Measurements from ENCODE around the gene RAB27A.

Gene RAB27A

GRCh38 chr15:55256281-55257011, 33.2 kb downstream of the RAB27A start (continued):
- TF ChIP-seq PRDM2 (tag by site-specific recombination; IDR thresholded peaks at IDR 0.05; ENCODE audit: borderline replicate concordance) (no peak), PRDM6 (tag by site-specific recombination; IDR thresholded peaks at IDR 0.05) (no peak), ZBTB20 (tag by site-specific recombination; IDR thresholded peaks at IDR 0.05) (no peak)

GRCh38 chr15:55255714-55256113, 33.9 kb downstream of the RAB27A start:
- no peak for TF ChIP-seq ZNF416 (tag by site-specific recombination; IDR thresholded peaks at IDR 0.05)
- TF ChIP-seq ZNF292 (tag by site-specific recombination; IDR thresholded peaks at IDR 0.05; ENCODE audit: borderline replicate concordance, low read depth) = no peak
- TF ChIP-seq ZNF404 (tag by site-specific recombination; IDR thresholded peaks at IDR 0.05) = no peak
- TF ChIP-seq INSM2 (tag by site-specific recombination; IDR thresholded peaks at IDR 0.05) = no peak
- TF ChIP-seq ZNF184 (tag by site-specific recombination; IDR thresholded peaks at IDR 0.05) = no peak
- no peak for TF ChIP-seq ZNF785 (tag by site-specific recombination; IDR thresholded peaks at IDR 0.05)
- no peak for TF ChIP-seq ZNF791 (tag by site-specific recombination; IDR thresholded peaks at IDR 0.05)
- no peak for TF ChIP-seq YY2 (tag by site-specific recombination; IDR thresholded peaks at IDR 0.05)
- TF ChIP-seq ZNF146 (tag by site-specific recombination; IDR thresholded peaks at IDR 0.05) = no peak
- no peak for TF ChIP-seq ZNF449 (tag by site-specific recombination; IDR thresholded peaks at IDR 0.05)
- TF ChIP-seq ZNF792 (tag by site-specific recombination; IDR thresholded peaks at IDR 0.05) = no peak
- TF ChIP-seq ZNF610 (tag by site-specific recombination; IDR thresholded peaks at IDR 0.05; ENCODE audit: borderline replicate concordance) = no peak
- no peak for TF ChIP-seq ZNF548 (tag by site-specific recombination; IDR thresholded peaks at IDR 0.05)
- Histone ChIP-seq H3K9me3 (ENCODE audit: control insufficient read depth, insufficient read depth, low read depth, low read length) (no peaks in the 10 kb centered on the region), H3K27ac (ENCODE audit: extremely low read depth, low read depth, low read length) (no peak overlapping the region), H3K4me3 (ENCODE audit: low read depth, low read length) (no peak overlapping the region), H3K36me3 (ENCODE audit: control insufficient read depth in 2 of 2, insufficient read depth in 1 of 2, low read length in 2 of 2) (no peaks in the 10 kb centered on the region), H3K4me1 (ENCODE audit: control insufficient read depth, insufficient read depth, low read length) (no peaks in the 10 kb centered on the region)
- CTCF ChIA-PET = no interaction called here
- POLR2A ChIA-PET = no interaction called here
